Peyer's patch (tissue), 4 donors: ENCODE data around the gene SSUH2. TPM values are rescaled to one million over a fixed set of nuclear protein-coding genes. Genes with fewer than 3 reads are reported as not detected.

Experiments used
- DNase-seq, 3 donors: peaks; one replicate each; pipeline ENCODE4 v3.0.0-alpha.2; 2017 to 2019
- H3K27ac ChIP-seq, 4 donors: fragments of 200-600 bp; sonication (generic); one replicate each; pipeline ENCODE4 v1.5.1; 2016 to 2019
- H3K27me3 ChIP-seq, 2 donors: fragments of 200-600 bp; sonication (generic); one replicate each; pipeline ENCODE4 v1.5.1; 2019
- H3K36me3 ChIP-seq, 3 donors: fragments of 200-600 bp; sonication (generic); one replicate each; pipeline ENCODE4 v1.5.1; 2016 to 2019
- H3K4me1 ChIP-seq, 4 donors: fragments of 200-600 bp; sonication (generic); one replicate each; pipeline ENCODE4 v1.5.1; 2016 to 2019
- H3K4me3 ChIP-seq, 4 donors: fragments of 200-600 bp; sonication (generic); 1 replicate in 3 of 4; 2 replicates in 1 of 4; pipeline ENCODE4 v1.5.1; 2016 to 2019; ENCODE audit warnings: mild to moderate bottlenecking in 1 of 4
- H3K9me3 ChIP-seq, 4 donors: fragments of 200-600 bp; sonication (generic); one replicate each; pipeline ENCODE4 v1.5.1; 2016 to 2019; ENCODE audit warnings: mild to moderate bottlenecking in 1 of 4
- POLR2A ChIP-seq, 2 donors: fragments of 450-650 bp; IDR thresholded peaks; one replicate each; pipeline ENCODE4 v1.5.1; 2017; ENCODE audit warnings: antibody characterized with exemption in 2 of 2, mild to moderate bottlenecking in 2 of 2, moderate library complexity in 2 of 2
- total RNA-seq, 4 donors: library from RNA; depleted of rRNA; stranded (reverse); fragments of >200 nt; gene quantifications; one replicate each; pipeline ENCODE4 v1.1.0, GENCODE V29; 2016
- TF ChIP-seq, protein P1 (sequence below), 6 experiments: fragments of 450-650 bp in 4 of 6; fragments of 200-600 bp in 2 of 6; sonication (generic) in 1 of 6; IDR thresholded peaks; one replicate each; pipeline ENCODE4 v1.5.1; 2017 to 2019; ENCODE audit warnings: antibody characterized with exemption in 6 of 6, mild to moderate bottlenecking in 3 of 6, moderate library complexity in 1 of 6

The SSUH2 gene
- total RNA-seq, 4 donors from 2014 or later = 1.7 to 38.4 (median 21.6) TPM

DNA sequence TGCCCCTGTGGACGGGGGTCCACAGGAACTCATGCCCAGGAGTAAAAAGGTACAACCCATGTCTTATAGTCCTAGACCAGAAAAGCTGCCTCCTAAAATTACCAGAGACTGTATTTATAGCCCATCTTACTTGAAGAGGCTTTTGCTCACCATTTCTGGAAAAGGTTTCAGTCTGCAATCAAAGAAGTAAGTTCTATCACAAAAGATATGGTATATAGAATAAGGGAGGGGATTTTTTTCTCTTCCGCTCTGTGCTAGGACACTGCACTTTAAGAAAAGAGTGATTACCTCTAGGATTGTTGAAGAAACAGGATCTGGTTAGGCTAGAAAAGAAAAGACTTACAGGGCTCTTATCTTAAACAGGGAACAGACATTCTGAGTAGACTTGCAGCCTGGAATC is 2.6 kb downstream of the SSUH2 start:
- no peaks in the 10 kb centered on the region for H3K36me3 ChIP-seq
- H3K4me3 ChIP-seq = no peak overlapping the region
- no peaks in the 10 kb centered on the region for H3K27me3 ChIP-seq
- TF ChIP-seq POLR2A (IDR thresholded peaks at IDR 0.05) = no peak
- TF ChIP-seq, protein P1, sequence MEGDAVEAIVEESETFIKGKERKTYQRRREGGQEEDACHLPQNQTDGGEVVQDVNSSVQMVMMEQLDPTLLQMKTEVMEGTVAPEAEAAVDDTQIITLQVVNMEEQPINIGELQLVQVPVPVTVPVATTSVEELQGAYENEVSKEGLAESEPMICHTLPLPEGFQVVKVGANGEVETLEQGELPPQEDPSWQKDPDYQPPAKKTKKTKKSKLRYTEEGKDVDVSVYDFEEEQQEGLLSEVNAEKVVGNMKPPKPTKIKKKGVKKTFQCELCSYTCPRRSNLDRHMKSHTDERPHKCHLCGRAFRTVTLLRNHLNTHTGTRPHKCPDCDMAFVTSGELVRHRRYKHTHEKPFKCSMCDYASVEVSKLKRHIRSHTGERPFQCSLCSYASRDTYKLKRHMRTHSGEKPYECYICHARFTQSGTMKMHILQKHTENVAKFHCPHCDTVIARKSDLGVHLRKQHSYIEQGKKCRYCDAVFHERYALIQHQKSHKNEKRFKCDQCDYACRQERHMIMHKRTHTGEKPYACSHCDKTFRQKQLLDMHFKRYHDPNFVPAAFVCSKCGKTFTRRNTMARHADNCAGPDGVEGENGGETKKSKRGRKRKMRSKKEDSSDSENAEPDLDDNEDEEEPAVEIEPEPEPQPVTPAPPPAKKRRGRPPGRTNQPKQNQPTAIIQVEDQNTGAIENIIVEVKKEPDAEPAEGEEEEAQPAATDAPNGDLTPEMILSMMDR (IDR thresholded peaks at IDR 0.05) = no peak
- no peak for DNase-seq
- peaks cover 0 to 8% (median 0%) of the 10 kb centered on the region in 4 donors for H3K4me1 ChIP-seq
- no peaks in the 10 kb centered on the region for H3K9me3 ChIP-seq
- H3K27ac ChIP-seq = no peak overlapping the region

DNA sequence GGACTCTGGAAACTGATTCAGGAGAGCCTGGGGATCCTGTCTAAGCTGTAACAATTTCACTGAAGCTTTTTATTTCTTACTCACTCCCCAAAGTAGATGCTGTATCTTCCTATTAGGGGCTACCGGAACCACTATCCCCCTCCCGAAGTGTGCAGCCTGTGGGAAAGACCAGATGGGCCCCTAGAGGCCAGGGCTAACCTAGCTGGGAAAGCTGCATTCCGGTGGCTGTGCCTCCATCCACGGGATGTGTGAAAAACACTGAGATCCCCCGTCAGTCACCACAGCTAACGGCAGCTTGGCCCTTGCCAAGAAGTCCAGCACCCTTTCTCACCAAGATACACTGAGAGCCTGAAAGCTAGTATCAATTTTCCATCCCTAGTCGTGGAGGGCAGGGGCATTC is 3.1 kb downstream of the SSUH2 start:
- Histone ChIP-seq H3K4me1 (peaks cover 0 to 3% (median 0%) of the 10 kb centered on the region in 4 donors), H3K27me3 (no peaks in the 10 kb centered on the region), H3K4me3 (no peak overlapping the region), H3K9me3 (no peaks in the 10 kb centered on the region), H3K36me3 (no peaks in the 10 kb centered on the region), H3K27ac (no peak overlapping the region)
- TF ChIP-seq, protein P1 (IDR thresholded peaks at IDR 0.05) = no peak
- TF ChIP-seq POLR2A (IDR thresholded peaks at IDR 0.05) = no peak
- DNase-seq = no peak

DNA sequence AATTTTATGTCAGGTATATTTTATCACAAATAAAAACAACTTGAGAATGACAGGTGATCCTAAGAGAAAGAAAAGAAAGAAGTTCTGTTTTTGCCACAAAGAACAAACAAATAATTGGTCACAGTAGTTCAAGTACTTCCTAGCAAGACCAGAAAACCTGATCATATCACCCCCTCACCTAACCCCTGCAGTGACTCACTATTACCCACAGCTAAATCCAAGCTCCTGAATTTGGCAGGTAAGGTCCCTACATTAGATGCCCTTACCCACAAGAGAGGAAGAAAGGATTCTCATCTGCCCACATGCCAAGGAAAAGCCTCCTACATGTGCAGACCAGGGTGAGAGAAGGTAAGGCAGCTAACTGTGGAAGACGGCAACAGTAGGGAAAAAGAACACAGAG is 4.4 kb downstream of the SSUH2 start:
- Histone ChIP-seq H3K27me3 (no peaks in the 10 kb centered on the region), H3K9me3 (peaks cover 0 to 5% (median 0%) of the 10 kb centered on the region in 4 donors), H3K36me3 (no peaks in the 10 kb centered on the region), H3K4me1 (no peaks in the 10 kb centered on the region), H3K4me3 (no peak overlapping the region), H3K27ac (no peak overlapping the region)
- TF ChIP-seq POLR2A (IDR thresholded peaks at IDR 0.05) = no peak
- TF ChIP-seq, protein P1 (IDR thresholded peaks at IDR 0.05) = no peak
- no peak for DNase-seq

DNA sequence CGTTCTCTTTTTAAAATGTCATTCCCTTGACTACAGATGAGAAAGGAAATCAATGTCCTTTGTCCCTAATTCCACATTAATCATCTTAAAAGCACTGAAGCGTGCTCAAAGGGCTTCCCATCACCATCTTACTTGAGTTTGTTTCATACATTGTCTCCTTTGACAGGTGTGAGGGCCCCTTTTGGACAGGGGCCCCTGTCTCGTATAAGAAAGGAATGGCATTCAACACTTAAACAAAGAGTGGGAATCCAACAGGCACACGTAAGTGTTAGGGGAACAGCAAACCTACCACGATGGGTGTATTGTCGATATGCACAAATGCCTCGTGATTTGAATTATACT is 5.0 kb downstream of the SSUH2 start:
- Histone ChIP-seq H3K4me1 (no peaks in the 10 kb centered on the region), H3K27ac (no peak overlapping the region), H3K27me3 (no peaks in the 10 kb centered on the region), H3K4me3 (no peak overlapping the region), H3K36me3 (no peaks in the 10 kb centered on the region), H3K9me3 (peaks cover 0 to 5% (median 0%) of the 10 kb centered on the region in 4 donors)
- no peak for TF ChIP-seq POLR2A (IDR thresholded peaks at IDR 0.05)
- TF ChIP-seq, protein P1 (IDR thresholded peaks at IDR 0.05) = no peak
- DNase-seq = no peak

DNA sequence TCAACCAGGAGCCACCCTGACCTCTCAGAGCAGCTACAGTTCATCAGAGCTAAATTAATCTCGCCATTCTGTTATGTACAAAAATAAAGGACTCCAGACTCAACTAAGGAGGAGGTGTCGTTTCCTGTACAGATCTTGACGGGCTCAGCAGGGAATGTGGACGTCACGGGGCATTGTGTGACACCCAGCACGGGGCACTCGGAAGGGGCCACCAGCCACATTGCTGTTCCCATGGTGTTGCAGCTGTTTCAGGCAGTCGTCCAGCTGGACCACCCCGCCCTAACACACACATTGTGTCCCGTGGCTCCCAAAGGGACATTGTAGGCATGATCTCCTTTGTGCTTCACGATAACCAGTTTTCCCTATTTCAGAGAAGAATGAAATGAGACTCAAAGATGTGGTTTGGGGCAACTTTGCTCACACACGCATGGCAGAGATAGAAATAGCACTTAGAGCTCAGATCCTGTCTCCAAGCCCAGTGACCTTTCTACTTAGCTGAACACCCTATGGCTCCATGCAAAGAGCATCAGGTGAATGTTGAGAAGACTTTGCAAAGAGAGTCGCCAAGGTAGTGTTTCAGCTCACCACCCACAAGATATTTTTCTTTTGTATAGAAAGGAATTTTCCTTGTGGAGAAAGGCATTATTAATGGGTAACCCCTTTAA is 5.5 kb downstream of the SSUH2 start:
- Histone ChIP-seq H3K9me3 (peaks cover 0 to 5% (median 0%) of the 10 kb centered on the region in 4 donors), H3K27ac (no peak overlapping the region), H3K4me1 (no peaks in the 10 kb centered on the region), H3K27me3 (no peaks in the 10 kb centered on the region), H3K36me3 (no peaks in the 10 kb centered on the region), H3K4me3 (no peak overlapping the region)
- DNase-seq = no peak
- TF ChIP-seq POLR2A (IDR thresholded peaks at IDR 0.05) = no peak
- TF ChIP-seq, protein P1 (IDR thresholded peaks at IDR 0.05) = no peak
